NCI-H2029 treated with DMSO at 0.1 percent for 48 hours (cell line): ENCODE results near the gene ALKAL2.

Experiments used
- DNase-seq: peaks from one replicate; lab custom pipeline; 2025; lab: John Stamatoyannopoulos, UW

The ALKAL2 gene

DNA sequence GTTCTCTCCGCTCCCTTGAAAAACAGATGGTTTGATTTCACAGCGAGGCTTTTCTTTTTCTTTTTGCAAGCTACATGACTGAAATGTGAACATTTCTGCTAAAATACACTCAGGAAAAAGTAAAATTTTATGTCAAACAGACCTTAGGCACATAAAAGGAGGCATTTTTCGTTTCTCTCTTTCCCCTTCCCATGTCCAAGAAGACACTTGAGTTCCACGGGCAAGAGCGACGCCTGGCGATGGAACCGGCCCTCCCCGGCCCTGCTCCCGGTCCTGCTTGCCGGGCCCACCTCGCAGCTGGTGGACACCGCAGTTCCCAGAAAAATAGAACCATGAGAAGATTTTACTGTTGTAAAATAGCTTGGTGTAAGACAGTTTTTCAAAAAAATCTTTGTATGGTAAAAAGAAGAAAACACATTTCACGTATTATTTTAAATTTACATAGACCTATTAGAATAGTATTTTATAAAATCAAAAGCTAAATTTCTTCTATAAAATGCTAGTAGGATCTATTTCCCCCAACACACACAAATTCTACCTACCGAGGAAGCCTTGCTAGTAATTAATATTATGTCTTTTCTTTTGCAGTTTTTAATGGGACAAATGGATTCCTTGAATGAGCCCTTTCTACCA is 2.3 kb upstream of the ALKAL2 start:
- DNase-seq: no peak

DNA sequence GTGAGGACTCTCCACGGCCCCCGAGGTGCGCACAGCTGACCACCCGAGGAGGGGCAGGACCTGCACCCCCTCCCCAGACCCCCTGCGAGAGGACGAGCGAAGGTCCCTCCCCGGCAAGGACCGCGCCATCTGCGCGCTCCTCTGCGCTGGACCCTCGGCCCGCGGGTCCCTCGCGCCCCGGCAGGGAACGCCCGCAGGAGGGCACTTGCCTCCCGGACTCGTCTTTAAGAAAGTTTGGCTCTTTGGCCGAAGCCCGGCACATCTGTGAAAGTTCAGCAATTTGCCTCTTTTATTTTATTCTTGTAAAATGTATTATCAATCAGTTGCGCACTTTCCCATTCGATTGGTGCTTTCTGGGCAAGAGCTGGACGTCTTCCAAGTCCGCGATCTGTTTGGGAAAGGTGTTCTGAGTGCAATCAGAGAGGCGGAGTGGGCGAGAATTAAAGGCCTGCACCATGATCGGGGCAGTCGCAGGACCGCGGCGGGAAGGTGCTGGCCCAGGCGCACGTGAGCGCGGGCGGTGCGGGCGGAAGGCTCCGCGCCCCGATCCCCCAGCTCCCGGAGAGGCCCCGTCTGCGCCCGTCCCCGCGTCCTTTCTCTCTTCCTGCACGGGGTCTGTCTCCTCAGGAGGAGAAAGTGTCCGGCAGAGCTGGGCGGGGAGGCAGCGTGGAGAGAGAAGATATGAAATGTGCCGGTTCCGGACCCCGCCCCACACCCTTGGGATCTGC is 1.6 kb upstream of the ALKAL2 start:
- DNase-seq: no peak

DNA sequence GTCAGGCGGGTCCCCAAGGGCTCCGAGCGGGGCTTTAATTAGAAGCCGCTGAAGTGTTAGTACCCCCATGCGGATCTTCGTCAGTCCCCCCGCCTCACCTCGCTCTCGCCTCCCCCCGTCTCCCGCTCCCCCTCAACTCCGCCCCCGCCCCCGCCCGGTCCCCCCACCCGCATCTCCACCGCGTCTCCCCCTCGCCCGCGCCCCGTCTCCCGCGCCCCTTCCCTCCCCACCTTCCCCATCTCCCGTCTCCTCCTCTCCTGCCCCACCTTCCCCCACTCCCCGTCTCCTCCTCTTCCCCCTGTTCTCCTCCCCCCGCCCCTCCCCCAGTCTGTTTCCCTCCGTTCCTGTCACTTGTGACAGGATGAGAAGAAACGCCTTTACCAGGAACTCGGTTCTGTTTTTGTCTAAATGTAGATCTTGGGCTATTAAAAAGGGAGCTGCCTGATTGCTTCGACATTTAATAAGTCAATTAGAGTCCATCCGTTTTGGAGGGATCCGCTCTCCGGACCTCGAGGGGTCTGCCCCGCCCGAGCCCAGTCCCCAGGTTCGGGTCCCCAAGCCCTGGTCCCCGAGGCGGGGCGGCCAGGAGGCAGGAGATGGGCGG is 969 bp upstream of the ALKAL2 start:
- DNase-seq: no peak

DNA sequence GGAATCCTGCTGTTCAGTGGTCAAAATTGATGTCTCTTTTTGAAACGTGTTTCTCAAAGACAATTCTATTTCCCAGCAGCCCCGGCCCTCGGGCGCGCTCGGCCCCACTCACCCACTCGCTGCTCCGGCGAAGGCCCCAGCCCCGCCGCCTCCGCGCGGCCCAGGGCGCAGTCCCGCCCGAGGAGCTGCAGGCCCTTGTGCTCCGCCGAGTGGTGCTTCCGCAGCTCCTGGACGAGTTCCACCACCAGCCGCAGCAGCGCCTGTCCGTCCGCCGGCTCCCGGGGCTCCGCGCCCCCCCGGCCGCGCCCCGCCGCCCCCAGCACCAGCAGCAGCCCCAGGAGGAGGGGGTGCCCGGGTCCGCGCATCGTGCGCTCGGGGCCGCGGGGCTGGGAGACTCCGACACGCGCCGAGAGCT is 413 bp downstream of the ALKAL2 start:
- DNase-seq: no peak

DNA sequence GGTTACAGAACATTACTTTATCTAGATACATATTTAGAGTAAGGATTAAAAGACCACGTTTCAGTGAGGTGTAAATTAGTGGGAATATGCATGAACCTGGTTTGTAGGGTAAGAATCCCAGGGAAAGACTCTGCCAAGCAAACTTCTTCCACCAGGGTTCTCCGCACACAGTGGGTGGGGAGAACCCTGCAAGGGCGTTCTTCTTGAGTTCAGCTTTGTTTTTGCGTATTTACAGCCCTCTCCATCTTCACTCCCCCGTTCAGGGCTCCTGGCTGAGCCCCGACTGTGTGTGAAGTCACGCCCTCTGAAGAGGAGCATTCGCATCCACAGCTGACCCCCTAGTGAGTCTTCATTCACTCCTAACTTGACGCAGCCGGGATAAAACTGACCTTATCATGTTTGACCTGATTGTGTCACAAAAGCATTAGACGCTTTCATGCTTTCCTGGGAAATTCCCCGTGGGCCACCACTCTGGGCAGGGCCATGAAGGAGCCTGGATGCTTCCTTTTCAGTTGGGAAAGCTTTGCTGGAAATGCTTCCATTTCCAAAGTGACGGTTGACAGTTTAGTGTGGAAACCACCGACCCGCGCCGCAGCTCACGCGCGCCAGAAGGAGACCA is 1.0 kb downstream of the ALKAL2 start:
- no peak for DNase-seq

GRCh38 chr2:286035-286434 is 1.9 kb downstream of the ALKAL2 start:
- DNase-seq: no peak

DNA sequence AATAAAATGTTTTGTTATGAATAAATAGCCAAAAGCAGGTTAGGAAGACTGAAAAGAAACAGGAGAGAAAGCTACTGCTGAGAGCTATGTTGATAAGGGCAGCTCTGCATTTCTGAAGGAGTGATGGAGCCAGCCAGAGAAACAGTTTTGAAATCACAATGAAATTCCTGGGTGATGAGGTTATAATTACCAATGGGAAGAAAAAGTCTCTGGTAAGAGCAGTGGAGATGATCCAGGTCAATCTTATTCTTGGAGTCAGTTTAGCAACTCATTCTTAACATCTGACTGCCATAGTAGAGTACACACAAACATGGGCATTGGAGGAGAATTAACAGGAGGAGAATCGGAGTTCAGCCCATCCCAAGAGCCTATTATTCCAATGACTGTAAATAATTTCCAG is 2.4 kb downstream of the ALKAL2 start:
- no peak for DNase-seq

GRCh38 chr2:284896-285492 is 2.9 kb downstream of the ALKAL2 start:
- DNase-seq: no peak

- DNase-seq: no peak
These were observed 3.7 kb downstream of the ALKAL2 start for GRCh38 chr2:283996-284794.

DNA sequence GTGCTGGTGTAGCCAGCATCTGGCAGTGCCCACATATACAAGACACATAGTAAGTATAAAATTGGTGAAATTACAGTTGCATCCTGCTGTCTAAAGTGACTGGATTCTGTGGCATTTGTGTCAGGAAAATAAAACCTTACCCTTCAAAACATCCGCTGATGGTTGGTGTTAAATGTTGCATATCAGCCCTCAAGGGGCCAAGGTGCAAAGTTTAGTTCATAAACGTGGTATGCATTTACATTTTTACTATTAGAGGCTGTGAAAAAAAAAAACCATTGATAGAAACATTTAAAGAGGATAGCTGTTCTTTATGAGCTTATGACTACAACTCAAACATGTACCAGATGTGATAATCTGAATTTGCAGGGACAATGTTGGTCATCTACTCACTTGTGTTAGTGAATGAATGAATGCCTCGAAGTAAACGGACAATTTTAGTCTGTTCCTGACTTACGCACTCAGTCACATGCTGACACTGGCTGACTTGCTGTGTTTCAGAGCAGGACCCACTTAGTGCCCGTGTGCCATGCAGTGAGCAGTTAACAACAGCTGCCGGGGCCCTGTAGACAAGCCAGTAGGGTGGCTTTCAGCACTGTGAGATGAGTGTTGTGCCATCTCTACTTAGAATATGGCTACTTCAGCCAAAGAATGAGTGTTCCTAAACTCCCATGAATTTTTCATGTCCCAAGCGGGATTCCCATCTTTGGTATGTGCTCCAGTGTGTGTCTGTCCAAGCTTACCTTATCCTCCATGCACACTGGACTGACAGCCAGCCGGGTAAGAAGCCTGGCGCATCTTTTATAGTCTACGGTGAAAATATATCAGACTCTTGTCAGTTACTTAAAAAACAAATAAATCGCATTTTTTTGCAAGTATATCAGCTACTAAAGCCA is 5.3 kb downstream of the ALKAL2 start:
- no peak for DNase-seq

DNA sequence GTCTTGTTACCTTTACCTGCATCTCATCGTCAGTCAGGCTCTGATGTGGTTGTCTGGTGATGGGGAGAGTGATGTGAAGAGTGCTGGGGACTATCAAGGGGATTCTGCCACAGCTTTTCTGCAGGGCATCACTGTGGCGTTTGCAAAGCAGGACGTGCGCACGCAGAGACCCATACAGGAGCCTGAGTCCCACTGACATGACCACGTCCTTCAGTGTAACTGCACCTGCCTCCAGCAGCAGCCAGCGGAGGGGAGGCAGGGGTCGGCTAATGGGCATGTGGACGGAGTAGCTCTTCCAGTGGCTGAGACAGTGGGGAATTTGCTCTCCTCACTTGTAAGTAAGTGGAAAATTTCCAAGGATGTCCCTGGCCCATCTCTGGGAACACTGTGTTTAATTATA is 6.5 kb downstream of the ALKAL2 start:
- no peak for DNase-seq

DNA sequence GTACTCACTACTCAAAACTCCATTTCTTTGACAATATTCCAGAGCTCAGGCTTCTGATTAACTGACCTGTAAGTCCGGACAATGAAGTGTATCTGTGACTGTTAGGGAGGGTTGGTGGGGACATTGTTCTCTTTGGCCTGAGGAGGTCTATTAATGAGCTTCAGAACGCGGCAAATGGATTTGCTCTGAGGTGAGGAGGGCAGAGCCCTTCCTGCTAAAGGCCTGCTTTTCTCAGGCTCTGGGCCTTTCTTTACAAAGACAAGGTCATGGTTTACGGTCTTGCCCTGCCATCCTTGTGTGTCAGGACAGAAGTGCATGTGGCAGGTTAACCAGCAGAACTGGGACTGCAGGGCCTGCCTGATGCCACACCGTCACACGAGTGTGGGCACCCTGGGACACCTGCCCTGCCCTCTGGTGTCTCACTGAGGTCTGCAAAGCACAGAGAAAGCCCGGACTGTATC is 7.2 kb downstream of the ALKAL2 start:
- DNase-seq: no peak

DNA sequence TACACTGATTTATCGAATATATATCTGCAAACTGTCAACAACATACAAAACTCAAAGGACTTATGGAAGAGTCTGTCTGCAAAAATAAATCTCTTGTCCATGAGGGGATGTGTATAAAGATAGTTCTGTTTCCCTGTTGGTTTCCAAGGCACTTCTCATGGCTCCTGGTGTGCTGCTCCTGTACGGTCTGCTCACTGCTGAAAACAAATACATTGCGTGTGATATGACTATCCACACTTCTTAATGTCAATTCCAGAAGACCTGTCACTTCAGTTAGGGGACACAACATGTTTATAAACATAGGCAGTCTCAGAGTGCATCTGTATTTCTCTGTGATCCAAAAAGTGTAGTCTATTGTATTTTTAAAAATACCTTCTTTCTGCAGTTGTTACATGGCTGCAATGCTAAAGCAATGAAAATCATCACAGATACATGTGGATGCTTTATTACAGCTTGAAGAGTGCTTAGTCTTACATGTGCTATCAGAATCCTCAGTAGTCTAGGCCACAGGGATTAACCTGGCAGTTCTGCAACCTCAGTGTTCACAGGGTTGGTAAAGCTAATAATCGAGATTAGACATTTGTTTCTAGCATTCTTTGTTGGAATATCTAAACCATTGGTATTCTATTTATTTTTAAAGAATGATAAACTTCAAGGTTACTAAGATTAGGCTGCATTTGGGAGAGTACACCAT is 7.8 kb downstream of the ALKAL2 start:
- no peak for DNase-seq

- DNase-seq: no peak
These were observed 8.5 kb downstream of the ALKAL2 start for GRCh38 chr2:279366-279765.

GRCh38 chr2:278927-279320 is 9.0 kb downstream of the ALKAL2 start:
- DNase-seq: no peak

DNA sequence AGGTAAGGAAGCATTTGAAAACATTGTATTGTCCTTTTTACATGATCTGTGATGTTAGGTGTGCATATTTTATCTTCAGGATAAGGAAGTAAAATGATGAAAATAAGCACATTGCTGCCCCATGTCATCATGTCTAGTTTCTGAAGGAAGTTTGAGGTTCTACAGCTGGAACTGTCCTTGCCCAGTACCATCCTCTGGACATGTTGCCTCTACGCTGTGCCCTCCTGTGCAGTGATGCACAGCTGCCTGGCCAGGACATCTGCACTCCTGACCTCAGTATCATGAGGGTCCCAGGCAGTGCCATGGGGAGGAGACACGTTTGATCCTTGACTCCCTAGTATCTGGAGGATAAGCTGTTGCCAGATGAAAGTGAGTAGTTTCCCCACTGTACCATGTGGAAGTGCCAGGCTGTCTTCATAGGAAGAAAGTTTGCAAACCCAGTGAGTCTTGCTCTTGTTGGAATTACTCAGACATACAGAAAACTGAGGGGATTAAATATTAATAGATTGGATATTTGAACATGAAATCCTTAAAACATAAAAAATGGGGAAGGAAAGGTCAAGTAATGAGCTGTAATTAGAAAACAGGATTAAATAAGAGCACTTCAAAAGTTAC is 9.5 kb downstream of the ALKAL2 start:
- DNase-seq: no peak

DNA sequence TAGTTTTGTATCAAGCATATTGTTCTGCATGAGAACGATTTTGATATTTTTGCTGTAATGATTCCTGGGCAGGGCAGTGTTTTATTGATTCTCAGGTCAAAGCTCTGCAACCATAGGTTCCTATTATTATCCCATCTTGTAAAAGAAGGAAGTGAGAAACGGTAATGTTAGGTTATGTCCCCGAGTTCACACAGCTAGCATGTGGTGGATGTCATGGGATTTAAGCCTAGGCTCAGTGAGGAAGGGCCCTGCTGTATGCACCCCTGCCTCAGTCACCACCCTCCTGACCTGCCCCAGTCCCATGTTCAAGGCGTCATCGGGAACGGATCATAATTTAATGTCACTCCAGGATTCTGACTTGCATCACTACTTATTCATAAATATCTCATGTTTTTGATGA is 12.4 kb downstream of the ALKAL2 start:
- DNase-seq: no peak

DNA sequence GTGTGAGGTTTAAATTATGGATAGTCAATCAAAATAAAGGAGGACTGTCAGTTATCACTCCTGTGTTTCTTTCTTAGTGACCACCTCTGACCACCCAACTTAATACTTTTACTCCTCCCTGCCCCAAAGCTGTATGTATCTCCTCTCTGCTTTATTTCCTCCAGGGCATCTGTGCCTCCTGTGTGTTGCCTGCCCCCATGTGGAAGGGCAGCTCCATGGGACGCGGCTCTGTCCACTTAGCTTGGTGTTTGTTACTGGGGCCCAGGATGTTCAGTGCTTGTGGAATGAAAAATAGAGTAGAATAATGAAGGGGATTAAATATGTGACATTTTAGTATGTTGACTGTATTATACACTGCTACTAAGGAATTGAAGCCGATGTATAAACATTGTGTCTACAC is 13.4 kb downstream of the ALKAL2 start:
- DNase-seq: no peak

DNA sequence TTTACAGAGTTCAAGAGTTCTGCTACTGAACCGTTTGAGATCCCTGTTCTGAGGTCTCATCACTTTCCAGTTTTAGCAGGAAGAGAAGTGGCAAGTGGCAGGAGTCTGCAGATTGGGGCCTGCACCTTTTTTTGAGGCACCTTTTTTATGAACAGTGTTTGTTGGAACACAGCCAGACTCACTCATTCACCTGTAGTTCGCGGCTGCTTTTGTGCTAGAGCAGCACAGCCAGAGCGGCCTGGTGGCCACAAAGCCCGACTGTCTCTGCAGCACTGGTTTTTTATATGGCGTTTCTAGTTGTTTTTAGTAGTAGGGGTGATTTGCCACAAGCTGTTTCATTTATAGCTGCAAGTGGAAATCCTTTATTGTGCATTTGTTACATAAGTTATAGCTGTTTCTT is 14.6 kb downstream of the ALKAL2 start:
- peak; percentile 24 for DNase-seq

DNA sequence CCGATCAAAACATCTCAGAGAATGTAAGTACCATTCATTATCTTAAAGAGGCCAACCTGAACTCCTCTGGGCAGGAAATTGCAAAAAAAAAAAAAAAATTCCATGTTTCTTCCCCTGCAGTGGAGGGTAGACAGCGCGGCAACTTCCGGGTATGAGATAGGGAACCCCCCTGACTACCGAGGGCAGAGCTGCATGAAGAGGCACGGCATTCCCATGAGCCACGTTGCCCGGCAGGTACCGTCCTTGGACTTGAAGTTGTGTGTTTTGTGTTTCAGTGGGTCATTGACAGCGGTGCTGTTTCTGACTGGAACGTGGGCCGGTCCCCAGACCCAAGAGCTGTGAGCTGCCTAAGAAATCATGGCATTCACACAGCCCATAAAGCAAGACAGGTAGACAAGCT is 16.0 kb downstream of the ALKAL2 start:
- DNase-seq: no peak
